HG03432 (cell line): ENCODE results near the gene TOR2A.
"Not testable (repeated sequence)": the region's sequence is repeated elsewhere in the genome, so short reads cannot be mapped to it uniquely, and the experiment has no call there.

ENCODE experiments used
- ATAC-seq: cut with Tn5 transposase; IDR thresholded peaks from one replicate; pipeline ENCODE4 v1.9.1; 2021; ENCODE audit warnings: mild to moderate bottlenecking, moderate library complexity; ENCODE audit not compliant: unreplicated experiment

TOR2A gene

DNA sequence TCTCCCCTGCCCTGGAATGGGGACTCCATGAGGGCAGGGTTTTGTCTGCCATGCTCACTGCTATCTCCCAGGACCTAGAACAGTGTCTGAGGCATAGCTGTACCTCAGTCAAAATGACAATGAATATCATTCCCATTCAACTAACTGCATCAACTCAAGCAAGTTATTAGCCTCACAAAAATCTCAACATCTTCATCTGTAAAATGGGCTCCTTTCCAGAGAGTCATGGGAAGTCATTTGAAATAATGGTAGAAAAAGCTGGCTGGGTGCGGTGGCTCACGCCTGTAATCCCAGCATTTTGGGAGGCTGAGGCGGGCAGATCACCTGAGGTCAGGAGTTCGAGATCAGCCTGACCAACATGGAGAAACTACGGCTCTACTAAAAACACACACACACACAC is 34.0 kb upstream of the TOR2A start:
- no peak for ATAC-seq

DNA sequence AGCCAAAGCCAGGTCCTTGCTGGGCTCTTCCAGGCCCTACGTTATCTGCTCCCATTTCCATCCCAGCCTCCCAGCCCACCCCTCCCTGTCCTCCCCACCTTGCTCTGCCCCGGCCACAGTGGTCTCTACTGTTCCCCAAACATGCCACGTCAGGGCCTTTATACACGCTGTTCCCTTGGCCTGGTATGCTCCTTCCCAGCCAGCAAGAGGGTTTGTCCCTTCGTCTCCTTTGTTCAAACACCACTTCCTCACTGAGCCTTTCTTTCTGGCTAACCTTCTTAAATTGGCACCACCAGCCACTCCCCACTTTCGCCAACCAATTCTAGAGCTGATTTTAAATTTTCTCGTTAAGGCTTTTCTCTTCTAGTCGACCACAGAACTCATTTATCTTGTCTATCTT is 33.6 kb upstream of the TOR2A start:
- ATAC-seq = no peak

DNA sequence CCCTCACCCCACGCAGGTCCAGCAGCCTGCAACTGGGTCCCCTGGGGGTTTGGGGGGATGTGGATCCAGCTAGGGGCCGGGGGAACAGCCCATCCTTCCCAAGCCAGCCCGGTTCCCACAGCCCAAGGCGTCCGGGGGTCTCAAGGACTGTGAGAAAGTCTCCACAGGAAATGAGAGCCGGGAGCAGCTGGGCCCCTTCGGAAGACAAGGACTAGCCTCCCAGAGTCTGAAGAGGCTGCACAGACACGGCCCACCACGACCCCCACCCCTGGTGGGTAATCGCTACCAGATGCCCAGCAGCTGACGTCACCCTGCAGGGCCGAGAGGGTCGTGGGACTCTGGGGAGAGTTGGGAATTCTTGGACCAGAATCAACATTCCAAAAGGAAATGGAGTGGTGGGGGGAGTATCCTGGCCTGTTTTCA is 32.8 kb upstream of the TOR2A start:
- no peak for ATAC-seq

DNA sequence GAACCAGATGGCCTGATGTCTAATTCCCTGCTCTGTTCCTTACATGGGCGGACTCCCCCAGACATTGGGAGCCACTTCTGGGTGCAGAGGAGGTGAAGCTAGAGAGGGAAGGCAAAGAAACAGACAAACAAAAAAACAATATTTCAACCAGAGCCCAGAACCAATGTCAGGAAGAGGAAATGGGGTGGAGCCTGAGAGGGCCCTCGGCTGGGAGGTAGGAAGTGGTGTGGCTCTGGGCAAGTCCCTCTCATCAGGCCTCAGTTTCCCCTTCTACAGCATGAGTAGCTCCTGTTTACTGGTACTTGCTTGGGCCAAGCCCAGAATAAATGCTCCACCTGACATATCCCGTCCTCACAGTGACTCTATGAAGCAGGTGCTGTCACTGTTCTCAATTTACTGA is 32.3 kb upstream of the TOR2A start:
- no peak for ATAC-seq

DNA sequence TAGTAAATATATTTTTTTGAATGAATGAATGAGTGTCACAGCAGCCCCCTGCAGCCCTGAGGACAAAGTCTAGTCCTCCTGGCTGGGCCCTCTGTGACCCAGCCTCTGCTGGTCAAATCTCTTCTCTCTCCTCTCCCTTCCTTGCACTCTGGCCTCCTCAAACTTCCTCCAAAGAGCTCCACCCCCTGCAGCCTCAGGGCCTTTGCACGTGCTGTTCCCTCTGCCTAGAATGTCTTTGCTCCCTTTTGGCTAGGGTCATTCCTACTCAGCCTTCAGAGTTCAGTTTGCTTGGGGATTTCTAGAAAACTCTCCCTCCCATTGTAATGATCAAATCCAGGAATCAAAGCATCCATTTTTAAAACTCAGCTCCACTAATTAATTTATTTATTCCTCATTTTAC is 30.3 kb upstream of the TOR2A start:
- ATAC-seq = no peak

DNA sequence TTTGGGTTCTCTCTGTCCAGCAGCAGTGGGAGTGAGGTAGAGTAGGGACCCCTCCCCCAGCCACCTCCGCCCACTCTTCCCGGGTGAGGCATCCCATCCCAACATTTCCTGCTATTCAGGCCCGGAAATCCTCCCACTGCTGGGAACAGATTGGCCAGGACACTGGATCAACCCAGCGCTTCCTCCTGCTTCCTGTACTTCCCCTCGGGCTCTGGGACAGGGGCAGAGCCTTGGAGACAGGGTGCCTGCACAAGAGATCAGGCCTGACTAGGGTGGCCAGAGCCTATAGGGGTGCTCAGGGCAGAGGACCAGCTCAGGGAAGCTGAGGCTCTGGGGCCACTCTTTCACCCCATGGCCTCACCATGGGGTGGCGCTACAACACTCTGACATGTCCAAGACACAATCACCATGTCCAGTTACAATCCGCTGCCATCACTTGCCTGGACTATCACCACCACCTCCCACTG is 28.9 kb upstream of the TOR2A start:
- ATAC-seq = no peak

DNA sequence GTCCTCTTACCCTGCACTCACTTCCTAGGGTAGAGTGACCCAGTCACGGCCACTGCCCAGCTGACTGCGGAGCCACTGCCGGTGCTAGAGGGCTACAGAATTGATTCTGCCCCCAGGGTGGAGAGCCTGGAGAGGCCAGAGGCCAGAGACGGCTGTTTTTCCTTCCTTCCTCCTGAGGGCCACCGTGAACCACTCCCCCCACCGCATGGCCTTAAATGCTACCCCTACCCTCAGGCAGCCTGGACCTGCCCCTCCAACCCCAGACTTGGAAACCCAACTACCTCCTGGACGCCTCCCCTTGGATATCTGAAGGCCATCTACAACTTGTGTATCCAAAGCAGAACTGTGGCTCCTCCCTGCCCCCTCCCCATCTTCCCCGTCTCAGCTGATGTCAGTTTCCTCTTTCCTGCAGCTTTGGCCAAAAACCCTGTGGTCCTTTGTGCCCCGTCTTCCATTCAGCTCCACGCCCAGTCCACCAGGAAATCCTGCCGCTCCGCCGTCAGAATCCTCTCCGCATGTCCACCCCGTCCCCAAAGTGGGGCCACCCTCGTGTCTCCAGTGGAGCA is 27.1 kb upstream of the TOR2A start:
- no peak for ATAC-seq

DNA sequence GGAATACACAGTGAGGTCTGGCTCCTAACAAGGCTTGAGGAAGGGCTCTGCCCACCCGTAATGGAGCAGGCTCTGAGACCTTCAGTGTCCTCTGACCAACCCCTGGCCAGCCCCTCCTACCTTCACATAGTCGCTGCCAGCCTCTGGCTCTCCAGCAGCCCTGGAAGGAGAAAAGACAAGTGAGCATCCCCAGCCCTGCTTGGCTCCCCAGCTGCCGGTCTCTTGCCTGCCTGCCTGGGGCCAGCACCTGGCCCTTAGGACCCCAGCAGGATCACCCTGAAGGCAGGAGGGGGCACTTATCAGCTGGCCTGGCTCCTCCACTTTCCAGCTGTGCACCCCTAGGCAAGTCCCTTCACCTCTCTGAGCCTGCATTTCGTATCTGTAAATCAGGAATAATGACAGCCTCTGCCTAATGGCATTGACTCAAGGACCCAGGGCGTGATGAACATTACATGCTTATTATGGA is 26.4 kb upstream of the TOR2A start:
- no peak for ATAC-seq

DNA sequence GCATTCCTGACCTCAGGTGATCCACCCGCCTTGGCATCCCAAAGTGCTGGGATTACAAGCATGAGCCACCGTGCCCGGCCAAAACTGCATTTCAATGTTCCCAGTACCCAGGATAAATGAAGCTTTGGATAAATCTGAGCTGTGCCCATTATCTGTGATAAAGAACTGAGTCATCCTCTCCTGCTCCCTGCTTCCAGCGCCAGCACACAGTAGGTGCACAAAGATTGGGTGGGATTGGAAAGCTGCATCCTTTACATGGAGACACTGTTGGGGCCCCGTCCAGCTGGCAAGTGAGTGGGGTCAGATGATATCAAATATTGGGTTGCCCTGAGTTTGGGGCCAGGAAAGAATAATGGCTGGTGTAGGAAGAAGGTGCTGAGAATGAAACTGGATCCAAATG is 26.0 kb upstream of the TOR2A start:
- ATAC-seq = no peak

DNA sequence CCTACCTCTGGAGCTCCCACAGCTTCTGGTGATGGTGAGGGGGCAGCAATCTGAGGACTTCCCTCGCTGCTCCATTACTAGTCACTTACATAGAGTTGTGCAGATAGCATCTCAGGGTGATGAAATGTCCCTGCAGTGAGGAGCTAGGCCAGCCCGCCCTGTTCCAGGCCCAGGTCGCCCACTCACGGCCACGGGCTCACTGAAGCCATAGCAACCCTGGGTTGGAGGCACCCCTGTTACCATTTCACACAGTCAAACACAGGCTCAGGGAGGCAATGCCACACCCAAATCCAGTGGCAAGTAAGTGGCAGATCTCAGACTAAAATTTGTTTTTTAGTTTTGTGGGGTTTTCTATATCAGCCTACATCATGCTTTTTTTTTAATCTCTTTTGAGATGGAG is 23.7 kb upstream of the TOR2A start:
- no peak for ATAC-seq

DNA sequence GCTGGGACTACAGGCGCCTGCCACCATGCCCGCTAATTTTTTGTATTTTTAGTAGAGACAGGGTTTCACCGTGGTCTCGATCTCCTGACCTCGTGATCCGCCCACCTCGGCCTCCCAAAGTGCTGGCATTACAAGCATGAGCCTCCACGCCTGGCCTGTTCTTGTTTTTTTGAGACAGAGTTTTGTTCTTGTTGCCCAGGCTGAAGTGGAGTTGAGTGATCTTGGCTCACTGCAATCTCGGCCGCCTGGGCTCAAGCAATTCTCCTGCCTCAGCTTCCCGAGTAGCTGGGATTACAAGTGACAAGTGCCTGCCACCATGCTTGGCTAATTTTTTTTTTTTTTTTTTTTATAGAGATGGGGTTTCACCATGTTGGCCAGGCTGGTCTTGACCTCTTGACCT is 21.7 kb upstream of the TOR2A start:
- ATAC-seq = not testable (repeated sequence)

DNA sequence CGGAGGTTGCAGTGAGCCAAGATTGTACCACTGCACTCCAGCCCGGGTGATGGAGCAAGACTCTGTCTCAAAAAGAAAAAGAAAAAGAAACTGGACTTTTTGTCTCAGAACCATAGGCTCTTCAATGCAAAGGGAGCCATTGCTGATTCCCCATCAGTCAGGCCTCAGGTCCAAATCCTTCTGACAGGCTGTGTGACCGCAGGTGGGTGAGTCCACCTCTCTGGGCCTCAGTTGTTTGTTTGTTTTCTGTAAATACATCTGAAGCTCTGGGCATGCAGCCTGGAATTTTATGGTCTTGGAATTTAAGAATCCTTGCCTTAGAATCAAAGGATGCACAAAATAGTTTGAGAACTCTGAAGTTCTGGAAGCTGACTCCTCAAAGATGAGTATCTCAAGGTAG is 21.1 kb upstream of the TOR2A start:
- no peak for ATAC-seq

DNA sequence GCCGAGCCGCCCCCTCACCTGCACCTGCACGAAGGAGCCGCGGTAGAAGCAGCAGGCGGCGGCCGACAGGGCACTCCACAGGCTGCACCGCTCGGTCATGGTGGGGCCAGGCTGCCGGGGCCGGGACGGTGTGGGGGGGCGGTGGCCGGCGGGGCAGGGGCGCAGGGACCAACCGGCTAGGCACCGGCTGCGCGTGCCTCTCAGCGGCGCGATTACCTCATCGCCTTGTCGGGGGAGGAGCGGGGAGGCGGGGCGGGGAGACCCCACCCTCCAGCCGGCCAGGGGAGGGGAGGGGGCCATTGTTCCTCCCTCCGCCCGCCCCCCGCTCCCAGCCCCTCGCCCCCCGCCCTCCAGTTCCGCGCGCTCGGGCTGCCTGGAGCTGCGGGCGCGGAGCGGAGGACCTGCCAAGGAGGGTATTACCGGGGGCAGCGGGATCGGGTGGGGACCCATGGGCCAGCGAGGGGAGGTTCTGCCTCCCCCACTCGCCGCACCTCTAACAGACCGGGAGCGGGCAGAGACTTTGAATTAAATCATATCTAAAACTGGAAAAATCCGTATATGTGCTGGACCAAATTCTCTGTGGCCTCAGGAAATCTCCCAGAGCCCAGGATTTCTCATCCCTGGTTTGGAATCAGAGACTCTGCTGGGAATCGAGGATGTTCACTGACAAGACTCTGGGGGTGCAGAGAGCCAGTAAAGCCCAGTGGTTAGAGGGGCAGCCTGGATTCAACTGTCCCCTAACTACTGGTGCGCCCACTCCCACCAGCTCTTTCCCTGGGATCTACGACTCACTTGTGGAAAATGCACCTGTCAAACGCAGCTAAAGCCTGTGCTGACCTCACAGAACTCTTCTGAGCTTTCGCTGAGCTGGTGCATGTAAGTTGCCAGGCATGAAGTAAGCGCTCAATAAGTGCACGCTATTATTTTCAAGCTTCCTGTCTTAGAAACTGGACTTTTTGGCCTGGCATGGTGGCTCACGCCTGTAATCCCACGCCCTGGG is 20.3 kb upstream of the TOR2A start:
- no peak for ATAC-seq

DNA sequence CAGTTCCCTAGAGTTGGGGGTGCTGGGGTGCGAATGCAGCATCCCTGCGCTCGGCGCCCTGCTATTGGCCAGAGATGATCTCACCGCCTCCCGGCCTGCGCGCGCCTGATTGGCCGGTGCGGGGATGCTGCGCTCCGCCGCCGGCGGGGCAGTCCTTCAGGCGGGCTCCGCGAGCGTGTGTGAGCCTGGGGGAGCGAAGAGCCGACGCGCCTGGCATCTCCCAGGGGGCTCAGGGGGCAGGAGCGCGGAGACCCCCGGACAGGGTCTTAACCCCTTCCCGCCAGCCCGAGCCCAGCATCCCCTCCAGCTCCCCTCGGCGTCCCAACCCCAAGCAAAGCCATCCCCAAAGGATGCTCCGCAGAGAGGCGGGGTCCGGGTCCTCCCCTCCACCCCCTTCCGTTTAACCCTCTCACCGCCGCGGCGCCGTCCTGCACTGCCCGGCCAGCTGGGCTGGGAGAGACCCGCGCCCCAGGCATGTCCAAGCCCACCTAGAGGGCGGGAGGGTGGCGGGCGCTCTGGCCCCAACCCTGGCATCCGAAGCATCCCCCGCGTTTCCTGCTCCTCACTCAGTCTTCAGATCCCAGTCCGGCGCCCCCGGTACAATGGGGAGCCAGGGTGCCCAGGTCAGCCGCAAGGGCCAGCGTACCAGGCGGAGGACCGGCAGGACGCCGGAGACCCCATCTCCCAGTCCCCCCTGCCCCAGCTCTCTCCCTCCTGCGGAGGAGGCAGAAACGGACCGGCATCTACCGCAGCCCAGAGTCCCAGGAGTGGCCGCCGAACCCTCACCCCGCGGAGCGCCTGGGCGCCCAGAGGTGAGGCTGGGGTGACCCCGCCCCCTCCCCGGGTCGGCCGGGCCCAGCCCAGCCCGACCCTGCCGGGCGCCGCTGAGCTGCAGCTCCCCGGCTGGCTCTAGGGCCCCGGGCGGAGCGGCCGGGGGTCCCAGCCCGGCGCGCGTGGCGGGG is 19.3 kb upstream of the TOR2A start:
- ATAC-seq = no peak

DNA sequence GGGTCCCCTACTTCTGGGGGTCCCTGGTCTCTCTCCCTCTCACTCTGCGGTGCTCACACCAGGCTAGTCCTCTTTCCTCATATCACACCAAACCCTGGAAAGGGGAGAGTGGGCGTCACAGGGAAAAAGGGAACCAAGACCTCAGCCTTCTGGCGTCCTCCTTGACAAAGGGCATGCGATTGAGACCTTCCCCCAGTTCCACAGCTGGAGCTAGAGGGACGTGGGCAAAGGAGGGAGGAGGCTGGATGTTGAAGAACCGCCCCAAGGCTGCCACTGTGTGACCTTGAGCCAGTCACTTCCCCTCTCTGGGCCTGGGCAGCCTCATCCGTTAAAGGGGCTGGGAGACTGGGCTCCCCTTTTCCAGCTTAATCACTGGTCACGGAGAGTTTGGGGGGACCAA is 18.5 kb upstream of the TOR2A start:
- ATAC-seq = no peak

DNA sequence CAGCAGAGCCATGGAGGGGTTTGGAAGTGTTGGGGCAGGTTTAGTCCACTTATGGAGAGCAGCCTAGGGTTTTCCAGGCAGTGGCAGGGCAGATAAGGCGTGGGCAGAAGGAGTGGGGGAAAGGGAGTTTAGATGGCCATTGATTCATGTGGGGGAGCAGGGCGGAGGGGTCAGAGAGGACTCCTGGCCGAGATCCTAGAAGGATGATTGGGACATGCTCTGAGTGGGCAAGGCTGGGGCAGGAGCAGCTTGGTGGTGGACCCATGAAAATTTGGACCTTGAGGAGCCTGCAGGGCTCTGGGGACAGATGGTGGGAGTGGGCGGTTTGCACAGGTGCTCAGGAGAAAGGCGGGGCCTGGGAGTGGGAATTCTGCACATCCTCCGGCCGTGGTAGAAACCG is 18.1 kb upstream of the TOR2A start:
- ATAC-seq = no peak

DNA sequence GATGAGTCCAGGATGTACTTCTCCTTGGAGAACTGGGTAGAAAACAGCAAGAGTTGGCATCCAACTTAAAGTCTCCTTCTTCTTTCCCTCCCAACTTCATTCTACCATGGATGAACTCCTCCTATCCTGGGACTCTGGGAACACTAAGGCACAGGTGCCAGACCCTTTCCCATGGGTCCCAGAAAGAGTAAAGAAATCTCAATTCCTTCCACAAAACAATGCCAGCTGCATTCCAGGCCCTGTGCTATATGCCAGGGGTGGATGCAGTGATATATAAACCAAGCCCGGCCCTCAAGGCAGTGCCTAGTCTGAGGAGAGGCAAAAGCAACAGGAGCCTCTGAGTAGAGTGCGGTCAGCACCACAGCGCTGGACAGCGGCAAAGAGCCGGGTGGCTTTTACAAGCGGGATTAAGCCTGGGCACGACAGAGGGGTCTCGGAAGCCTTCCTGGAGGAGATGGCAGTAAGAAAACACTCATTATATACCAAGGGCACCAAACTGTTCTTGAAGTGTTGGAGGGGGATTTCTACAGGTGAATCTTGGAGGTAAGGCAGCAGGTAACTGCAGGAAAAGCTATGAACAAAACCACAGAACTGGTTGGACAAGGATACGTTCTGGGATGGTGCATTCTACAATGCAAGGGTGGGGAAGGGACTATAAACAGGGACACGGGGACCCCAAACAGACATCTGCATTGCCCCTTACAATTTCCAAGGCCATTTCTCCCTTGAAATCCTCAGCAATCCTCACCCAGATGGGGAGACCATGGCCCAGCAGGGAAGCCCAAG is 16.4 kb upstream of the TOR2A start:
- ATAC-seq = no peak

DNA sequence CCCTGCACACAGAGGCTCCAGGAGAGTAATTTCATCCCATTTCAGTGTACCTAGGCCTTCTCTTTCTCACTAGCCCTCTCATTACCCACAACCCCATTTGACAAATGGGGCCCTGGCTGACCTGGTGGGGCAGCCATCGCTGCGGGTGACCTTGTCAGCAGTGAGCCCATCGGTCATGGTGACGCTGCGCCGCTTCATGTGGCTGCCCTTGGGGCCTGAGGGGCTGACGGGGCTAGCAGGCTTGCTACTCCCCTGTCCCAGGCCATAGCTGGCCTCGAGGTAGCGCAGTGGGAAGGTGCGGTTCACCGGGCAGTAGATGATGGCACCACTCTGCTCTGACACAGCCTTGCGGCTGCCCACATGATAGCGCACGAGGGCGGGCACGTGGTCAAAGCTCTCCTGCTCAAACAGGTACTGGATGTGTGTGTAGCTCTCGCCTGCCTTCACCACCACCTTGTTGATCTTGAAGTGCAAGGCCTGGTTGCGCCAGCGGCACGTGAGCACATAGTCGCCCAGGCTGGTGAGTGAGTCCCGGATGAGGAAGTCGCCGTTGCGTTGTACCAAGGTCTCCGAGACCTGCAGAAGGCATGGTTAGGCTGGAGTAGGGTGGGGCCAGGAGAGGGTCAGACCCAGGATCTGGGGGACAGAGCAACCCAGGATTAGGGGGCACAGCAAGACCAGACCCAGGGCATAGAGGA is 14.1 kb upstream of the TOR2A start:
- no peak for ATAC-seq

DNA sequence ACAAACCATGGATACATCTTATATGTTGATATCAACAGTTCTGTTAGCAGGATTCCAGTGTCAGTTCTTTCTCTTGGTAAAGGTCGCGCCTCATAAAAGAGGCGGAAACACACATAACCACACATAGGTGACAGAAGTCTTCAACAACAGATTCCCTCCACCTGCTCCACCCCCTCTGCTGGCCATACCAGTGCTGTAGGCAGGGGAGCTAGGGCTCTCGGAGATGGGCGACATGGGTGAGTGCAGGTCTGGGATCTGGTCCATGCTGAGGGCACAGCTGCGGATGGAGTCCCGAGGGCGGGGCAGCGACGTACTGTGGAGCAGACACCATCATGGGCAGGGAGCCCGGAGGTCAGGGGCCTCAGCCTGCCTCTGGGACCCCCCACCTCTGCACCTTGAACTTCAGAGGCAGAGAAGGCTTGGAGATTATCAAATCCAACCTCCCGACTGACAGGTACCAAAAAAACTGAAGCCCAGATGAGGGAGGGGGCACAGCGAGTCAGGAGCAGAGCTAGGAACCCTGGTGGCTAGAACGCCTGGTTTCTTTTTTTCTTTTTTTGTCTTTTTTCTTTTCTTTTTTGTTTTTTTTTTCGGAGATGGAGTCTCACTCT is 12.0 kb upstream of the TOR2A start:
- ATAC-seq = no peak
